ENCODE measurements around the gene DPY19L3. TPM values are rescaled to one million over a fixed set of nuclear protein-coding genes. Genes with fewer than 3 reads are reported as not detected.
"Not testable (repeated sequence)": the region's sequence is repeated elsewhere in the genome, so short reads cannot be mapped to it uniquely, and the experiment has no call there.

The DPY19L3 gene
- total RNA-seq, 2 donors from 2014 or later = 14.8 to 15.0 TPM

DNA sequence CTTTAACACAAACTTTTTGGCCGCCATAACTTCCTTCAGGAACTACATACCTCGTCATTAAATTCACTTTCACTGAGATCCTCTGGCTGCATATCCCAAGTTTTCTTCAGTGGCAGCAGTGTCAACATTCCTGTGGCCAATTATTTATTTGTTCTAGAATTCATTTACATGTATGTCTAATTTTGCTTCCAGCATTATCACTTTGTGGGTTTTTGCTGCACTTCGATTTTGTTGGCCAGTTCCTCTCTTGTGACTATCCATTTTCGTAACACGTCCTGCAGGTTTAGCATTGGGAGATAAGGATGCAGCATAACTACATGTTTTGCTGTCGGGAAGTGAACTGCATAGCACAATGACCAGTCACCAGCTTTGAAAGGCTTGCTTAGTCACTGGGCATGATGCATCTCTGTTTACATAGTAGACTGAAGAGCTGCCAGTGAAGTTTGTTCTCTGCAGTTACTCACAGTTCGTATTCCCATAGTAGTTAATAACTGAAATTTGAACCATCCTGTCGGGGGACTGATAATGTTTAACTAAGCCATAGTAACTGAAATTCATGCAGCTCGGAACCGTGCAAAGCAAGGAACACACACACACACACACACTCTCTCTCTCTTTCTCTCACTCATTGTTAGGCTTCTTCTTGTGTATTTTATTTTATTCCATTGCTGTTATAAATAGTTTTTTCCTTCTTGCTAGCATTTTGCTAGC, 31.8 kb upstream of the DPY19L3 start:
- no peak overlapping the region for H3K4me3 Mint-ChIP-seq
- H3K27ac Mint-ChIP-seq = no peak overlapping the region
- H3K36me3 Mint-ChIP-seq (ENCODE audit: low read depth) = peaks cover 93% of the 10 kb centered on the region
- no peaks in the 10 kb centered on the region for H3K9me3 Mint-ChIP-seq
- H3K4me1 Mint-ChIP-seq = peaks cover 10% of the 10 kb centered on the region
- no peaks in the 10 kb centered on the region for H3K27me3 Mint-ChIP-seq
- no peak for ATAC-seq (replicated peaks)

DNA sequence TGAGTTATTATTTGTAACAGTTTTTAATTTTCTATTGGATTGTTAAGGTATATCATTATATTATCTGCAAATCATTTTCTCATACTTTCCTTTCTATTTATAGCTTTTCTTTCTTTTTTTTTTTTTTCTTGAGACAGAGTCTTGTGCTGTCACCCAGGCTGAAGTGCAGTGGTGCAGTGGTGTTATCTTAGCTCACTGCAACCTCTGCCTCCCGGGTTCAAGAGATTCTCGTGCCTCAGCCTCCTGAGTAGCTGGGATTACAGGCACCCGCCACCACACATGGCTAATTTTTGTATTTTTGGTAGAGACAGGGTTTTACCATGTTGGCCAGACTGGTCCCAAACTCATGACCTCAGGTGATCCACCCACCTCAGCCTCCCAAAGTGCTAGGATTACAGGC, 31.2 kb upstream of the DPY19L3 start:
- H3K27ac Mint-ChIP-seq; H3K4me3 Mint-ChIP-seq; H3K27me3 Mint-ChIP-seq; H3K9me3 Mint-ChIP-seq; H3K4me1 Mint-ChIP-seq; ATAC-seq (replicated peaks): not testable (repeated sequence)
- peaks cover 93% of the 10 kb centered on the region for H3K36me3 Mint-ChIP-seq (ENCODE audit: low read depth)

GRCh38 chr19:32377088-32377487, 28.5 kb upstream of the DPY19L3 start:
- not testable (repeated sequence) for H3K27me3 Mint-ChIP-seq; H3K4me1 Mint-ChIP-seq; H3K27ac Mint-ChIP-seq; H3K9me3 Mint-ChIP-seq; ATAC-seq (replicated peaks); H3K4me3 Mint-ChIP-seq
- peaks cover 88% of the 10 kb centered on the region for H3K36me3 Mint-ChIP-seq (ENCODE audit: low read depth)

DNA sequence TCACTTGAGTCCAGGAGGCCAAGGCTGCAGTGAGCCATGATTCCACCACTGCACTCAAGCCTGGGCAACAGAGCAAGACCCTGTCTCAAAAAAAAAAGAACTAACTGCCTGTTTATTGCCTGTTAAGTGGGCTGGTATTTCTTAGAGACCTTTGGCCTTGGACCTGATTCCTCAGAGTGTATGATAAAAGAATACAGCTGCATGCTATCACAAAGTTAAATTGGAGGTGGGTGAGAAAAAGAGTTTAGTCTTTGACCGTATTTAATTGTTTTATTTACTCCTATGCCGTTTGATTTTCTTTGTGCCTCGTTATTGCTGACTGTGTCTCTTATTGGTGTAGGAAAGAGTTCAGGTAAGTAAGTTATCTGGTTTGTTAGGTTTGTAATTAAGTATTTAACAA, 25.3 kb upstream of the DPY19L3 start:
- Mint-ChIP-seq H3K4me1 (peaks cover 8% of the 10 kb centered on the region), H3K4me3 (no peak overlapping the region), H3K27ac (peak overlapping the region; percentile 15), H3K36me3 (ENCODE audit: low read depth) (peaks cover 85% of the 10 kb centered on the region), H3K27me3 (no peaks in the 10 kb centered on the region), H3K9me3 (no peaks in the 10 kb centered on the region)
- no peak for ATAC-seq (replicated peaks)

DNA sequence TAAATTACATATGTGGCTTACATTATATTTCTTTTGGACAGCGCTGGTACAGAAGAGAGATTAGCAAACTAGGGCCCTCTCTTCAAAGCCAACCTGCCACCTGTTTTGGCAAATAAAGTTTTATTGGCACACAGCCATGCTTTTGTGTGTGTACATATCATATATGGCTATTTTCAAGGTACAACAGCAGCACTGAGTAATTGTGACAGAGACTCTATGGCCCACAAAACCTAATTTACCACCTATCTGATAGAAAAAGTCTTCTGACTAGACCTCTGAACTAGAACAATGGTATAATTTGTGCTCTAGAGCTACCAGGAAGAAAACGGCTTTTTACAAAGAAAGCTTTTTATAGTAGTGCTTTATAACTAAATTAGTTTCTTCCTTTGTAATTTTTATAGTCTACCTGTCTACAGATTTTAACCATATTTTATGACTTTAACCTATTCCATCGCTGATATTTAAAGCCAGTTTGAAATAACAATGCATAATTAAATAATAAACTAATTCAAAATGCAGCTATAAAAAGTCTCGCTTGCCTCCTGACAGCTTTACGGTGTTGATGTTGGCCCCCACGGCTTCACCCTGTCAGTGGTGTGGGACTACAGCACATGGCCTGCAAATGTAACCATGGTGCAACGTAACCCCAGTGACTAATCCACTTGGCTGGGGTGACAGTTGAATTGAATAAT, 17.7 kb upstream of the DPY19L3 start:
- Mint-ChIP-seq H3K27me3 (no peaks in the 10 kb centered on the region), H3K9me3 (no peaks in the 10 kb centered on the region), H3K27ac (no peak overlapping the region), H3K36me3 (ENCODE audit: low read depth) (peaks cover 29% of the 10 kb centered on the region), H3K4me1 (peaks cover 2% of the 10 kb centered on the region), H3K4me3 (no peak overlapping the region)
- ATAC-seq (replicated peaks) = no peak

- ATAC-seq (replicated peaks) = no peak
- H3K36me3 Mint-ChIP-seq (ENCODE audit: low read depth) = peaks cover 24% of the 10 kb centered on the region
- no peaks in the 10 kb centered on the region for H3K4me1 Mint-ChIP-seq
- H3K27ac Mint-ChIP-seq = no peak overlapping the region
- H3K4me3 Mint-ChIP-seq = no peak overlapping the region
- H3K9me3 Mint-ChIP-seq = no peaks in the 10 kb centered on the region
- H3K27me3 Mint-ChIP-seq = no peaks in the 10 kb centered on the region
Measured at GRCh38 chr19:32388393-32388855, 17.1 kb upstream of the DPY19L3 start.

- no peak for ATAC-seq (replicated peaks)
- no peak overlapping the region for H3K27ac Mint-ChIP-seq
- H3K36me3 Mint-ChIP-seq (ENCODE audit: low read depth) = no peaks in the 10 kb centered on the region
- no peak overlapping the region for H3K4me3 Mint-ChIP-seq
- H3K9me3 Mint-ChIP-seq = no peaks in the 10 kb centered on the region
- H3K27me3 Mint-ChIP-seq = no peaks in the 10 kb centered on the region
- H3K4me1 Mint-ChIP-seq = peaks cover 4% of the 10 kb centered on the region
Measured at GRCh38 chr19:32392901-32393300, 12.7 kb upstream of the DPY19L3 start.

GRCh38 chr19:32396046-32396652, 9.4 kb upstream of the DPY19L3 start:
- Mint-ChIP-seq H3K27me3 (no peaks in the 10 kb centered on the region), H3K4me1 (peaks cover 4% of the 10 kb centered on the region), H3K27ac (peak overlapping the region; percentile 10), H3K4me3 (no peak overlapping the region), H3K9me3 (no peaks in the 10 kb centered on the region), H3K36me3 (ENCODE audit: low read depth) (no peaks in the 10 kb centered on the region)
- peak; percentile 74 for ATAC-seq (replicated peaks)

GRCh38 chr19:32397671-32398101, 7.9 kb upstream of the DPY19L3 start:
- Mint-ChIP-seq H3K36me3 (ENCODE audit: low read depth) (no peaks in the 10 kb centered on the region), H3K27me3 (no peaks in the 10 kb centered on the region), H3K4me3 (no peak overlapping the region), H3K27ac (no peak overlapping the region), H3K4me1 (peaks cover 4% of the 10 kb centered on the region), H3K9me3 (no peaks in the 10 kb centered on the region)
- ATAC-seq (replicated peaks) = no peak

- no peak overlapping the region for H3K4me3 Mint-ChIP-seq
- H3K27ac Mint-ChIP-seq = peak overlapping the region; percentile 2
- no peaks in the 10 kb centered on the region for H3K27me3 Mint-ChIP-seq
- H3K9me3 Mint-ChIP-seq = no peaks in the 10 kb centered on the region
- ATAC-seq (replicated peaks) = no peak
- peaks cover 5% of the 10 kb centered on the region for H3K4me1 Mint-ChIP-seq
- no peaks in the 10 kb centered on the region for H3K36me3 Mint-ChIP-seq (ENCODE audit: low read depth)
Measured at GRCh38 chr19:32401992-32402391, 3.6 kb upstream of the DPY19L3 start.

DNA sequence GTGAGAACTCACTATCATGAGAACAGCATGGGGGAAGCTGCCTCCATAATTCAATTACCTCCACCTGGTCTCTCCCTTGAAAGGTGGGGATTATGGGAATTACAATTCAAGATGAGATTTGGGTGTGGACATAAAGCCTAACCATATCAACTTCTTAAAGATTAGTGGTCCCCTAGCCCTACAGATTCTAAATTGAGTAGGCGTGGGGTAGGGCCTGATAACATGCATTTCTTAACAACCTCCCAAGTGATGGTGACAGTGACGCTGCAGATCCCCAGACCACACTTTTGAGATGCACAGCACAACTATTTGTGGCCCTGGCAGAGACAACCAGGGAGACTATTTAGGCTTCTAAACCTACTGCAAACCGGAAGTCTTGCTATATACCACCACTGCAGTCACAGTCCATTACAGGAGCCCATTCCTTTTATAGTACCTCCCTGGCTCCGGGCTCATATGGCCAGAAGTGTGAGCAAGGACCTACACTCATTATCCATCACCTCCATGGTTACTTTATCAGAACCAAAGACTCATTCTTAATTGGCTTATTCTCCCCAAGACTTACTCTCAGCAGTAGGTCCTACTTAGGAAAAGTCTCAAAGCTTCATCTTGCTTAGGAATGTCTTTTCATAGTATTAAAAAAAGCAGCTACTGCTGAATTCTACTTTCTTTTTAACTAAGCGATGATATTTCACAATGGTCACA, 2.1 kb upstream of the DPY19L3 start:
- peaks cover 6% of the 10 kb centered on the region for H3K36me3 Mint-ChIP-seq (ENCODE audit: low read depth)
- H3K4me3 Mint-ChIP-seq = peak overlapping the region; percentile 78
- H3K4me1 Mint-ChIP-seq = peaks cover 5% of the 10 kb centered on the region
- no peak overlapping the region for H3K27ac Mint-ChIP-seq
- no peaks in the 10 kb centered on the region for H3K27me3 Mint-ChIP-seq
- no peak for ATAC-seq (replicated peaks)
- no peaks in the 10 kb centered on the region for H3K9me3 Mint-ChIP-seq

DNA sequence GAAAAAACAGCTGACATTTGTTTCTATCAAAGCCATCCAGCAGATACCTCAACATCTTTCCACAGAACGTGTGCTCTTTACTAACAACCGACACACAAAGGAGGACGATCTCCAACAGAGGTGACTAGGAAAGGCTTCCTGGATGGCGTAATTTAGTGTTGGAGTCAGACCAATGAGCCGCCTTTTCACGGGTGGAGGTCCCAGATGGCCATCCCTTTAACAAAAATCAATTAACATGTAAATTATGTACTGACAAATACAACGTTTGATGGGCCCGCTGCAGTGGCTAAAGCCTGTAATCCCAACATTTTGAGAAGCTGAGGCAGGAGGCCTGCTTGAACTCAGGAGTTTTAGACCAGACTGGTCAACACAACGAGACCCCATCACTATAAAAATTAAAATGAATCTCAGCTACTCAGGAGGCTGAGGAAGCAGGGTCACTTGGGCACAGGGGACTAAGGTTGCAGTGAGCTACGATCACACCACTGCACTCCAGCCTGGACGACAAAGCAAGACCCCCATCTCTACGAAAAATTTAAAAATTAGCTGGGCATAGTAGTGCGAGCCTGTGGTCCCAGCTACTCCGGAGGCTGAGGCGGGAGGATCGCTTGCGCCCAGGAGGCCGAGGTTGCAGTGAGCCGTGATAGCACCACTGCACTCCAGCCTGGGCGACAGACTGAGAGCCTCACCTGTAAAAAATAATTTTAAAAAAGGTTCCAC, 1.2 kb upstream of the DPY19L3 start:
- Mint-ChIP-seq H3K4me1 (peaks cover 5% of the 10 kb centered on the region), H3K9me3 (no peaks in the 10 kb centered on the region), H3K27ac (peak overlapping the region; percentile 74), H3K36me3 (ENCODE audit: low read depth) (peaks cover 14% of the 10 kb centered on the region), H3K27me3 (no peaks in the 10 kb centered on the region), H3K4me3 (peak overlapping the region; percentile 78)
- ATAC-seq (replicated peaks) = no peak

DNA sequence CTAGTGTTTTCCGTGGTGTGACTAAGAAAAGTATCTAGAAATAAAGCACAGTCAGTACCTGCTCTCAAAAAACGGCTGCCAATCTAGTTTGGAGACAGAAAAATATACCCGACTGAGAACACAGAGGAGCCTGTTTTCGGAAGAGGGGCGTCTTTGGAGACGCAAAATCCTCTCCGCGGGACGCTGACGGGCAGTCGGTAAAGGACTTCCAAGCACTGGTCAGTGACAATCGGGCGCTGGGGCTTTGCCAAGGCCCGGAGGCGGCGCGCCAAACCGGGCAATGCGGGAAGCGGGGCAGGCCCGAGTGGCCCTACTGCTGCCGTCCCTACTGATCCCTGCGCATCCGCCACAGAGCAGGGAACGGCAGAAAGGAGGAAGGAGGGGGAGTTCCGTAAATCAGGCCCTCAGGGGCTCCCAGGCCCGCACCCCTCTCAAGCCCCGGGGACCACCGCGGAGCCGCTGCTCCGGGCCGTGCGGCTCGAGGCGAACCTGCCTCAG, 588 bp upstream of the DPY19L3 start:
- H3K4me1 Mint-ChIP-seq = peaks cover 5% of the 10 kb centered on the region
- peak overlapping the region; percentile 74 for H3K27ac Mint-ChIP-seq
- no peaks in the 10 kb centered on the region for H3K27me3 Mint-ChIP-seq
- H3K4me3 Mint-ChIP-seq = peak overlapping the region; percentile 78
- peaks cover 20% of the 10 kb centered on the region for H3K36me3 Mint-ChIP-seq (ENCODE audit: low read depth)
- no peaks in the 10 kb centered on the region for H3K9me3 Mint-ChIP-seq
- peak; percentile 15 for ATAC-seq (replicated peaks)
